Smooth muscle cell (in vitro differentiated cells): ENCODE measurements around the gene SCIN. TPM values are rescaled to one million over a fixed set of nuclear protein-coding genes. Genes with fewer than 3 reads are reported as not detected.
A peak's percentile ranks its signal among the peaks of the same experiment; 100 is the strongest.

Experiments used
- DNase-seq: peaks from one replicate; lab custom pipeline; 2025; ENCODE audit not compliant: unreplicated experiment; lab: John Stamatoyannopoulos, UW
- H2AFZ ChIP-seq: fragments of 200-600 bp; sonication (generic); 2 replicates; pipeline ENCODE4 v1.6.0; 2016; ENCODE audit warnings: antibody characterized with exemption, low read depth, mild to moderate bottlenecking
- H3F3A ChIP-seq: fragments of 200-600 bp; sonication (generic); 2 replicates; pipeline ENCODE4 v1.6.0; 2017; ENCODE audit warnings: antibody characterized with exemption, low read depth
- H3K27ac ChIP-seq: fragments of 200-600 bp; sonication (generic); 2 replicates; pipeline ENCODE4 v1.5.1; 2016; ENCODE audit warnings: low read depth, mild to moderate bottlenecking
- H3K27me3 ChIP-seq: fragments of 200-600 bp; sonication (generic); 2 replicates; pipeline ENCODE4 v1.6.1; 2016; ENCODE audit warnings: low read depth, mild to moderate bottlenecking
- H3K36me3 ChIP-seq: fragments of 200-600 bp; sonication (generic); 2 replicates; pipeline ENCODE4 v1.5.1; 2016; ENCODE audit warnings: low read depth
- H3K4me1 ChIP-seq: fragments of 200-600 bp; sonication (generic); 2 replicates; pipeline ENCODE4 v1.5.1; 2016; ENCODE audit warnings: low read depth
- H3K4me2 ChIP-seq: fragments of 200-600 bp; sonication (generic); 2 replicates; pipeline ENCODE4 v1.6.0; 2016; ENCODE audit warnings: mild to moderate bottlenecking
- H3K4me3 ChIP-seq: fragments of 200-600 bp; sonication (generic); 2 replicates; pipeline ENCODE4 v1.5.1; 2016; ENCODE audit warnings: mild to moderate bottlenecking
- H3K79me2 ChIP-seq: fragments of 200-600 bp; sonication (generic); 2 replicates; pipeline ENCODE4 v1.6.0; 2016; ENCODE audit warnings: low read depth, mild to moderate bottlenecking
- H3K9ac ChIP-seq: fragments of 200-600 bp; sonication (generic); 2 replicates; pipeline ENCODE4 v1.6.0; 2016; ENCODE audit warnings: low read depth
- H3K9me3 ChIP-seq: fragments of 200-600 bp; sonication (generic); replicated peaks from 2 replicates; pipeline ENCODE4 v1.5.1; 2016; ENCODE audit warnings: low read depth
- H4K20me1 ChIP-seq: fragments of 200-600 bp; sonication (generic); 2 replicates; pipeline ENCODE4 v1.6.0; 2016; ENCODE audit warnings: low read depth
- WGBS: methylation state at CpG from one replicate; pipeline ENCODE4 v1.1.7; 2016; ENCODE audit warnings: low lambda C conversion rate; 5-methylcytosine and 5-hydroxymethylcytosine counted together
- polyA plus RNA-seq: library from polyadenylated mRNA; unstranded; fragments of >200 nt; fragmentation: Nextera tagmentation; extraction: Ambion mirVana; gene quantifications from 2 replicates; pipeline ENCODE4 v1.2.1, GENCODE V29; 2016
- total RNA-seq: library from RNA; depleted of rRNA; stranded (reverse); fragments of >200 nt; gene quantifications from 2 replicates; pipeline ENCODE4 v1.2.3, GENCODE V29; 2014
- TF ChIP-seq, protein P1 (sequence below): fragments of 200-600 bp; sonication (generic); IDR thresholded peaks from 2 replicates; pipeline ENCODE4 v1.5.1; 2017; ENCODE audit warnings: borderline replicate concordance, mild to moderate bottlenecking, antibody characterized with exemption; ENCODE audit not compliant: insufficient read depth, poor library complexity, severe bottlenecking

SCIN gene
- total and polyA plus RNA-seq, 2 experiments from 2014 or later, result 0.31 TPM

GRCh38 chr7:12692479-12693259 lies 122.1 kb downstream of the SCIN start:
- peak overlapping the region; percentile 3 for H3K4me3 ChIP-seq
- peaks cover 10% of the 10 kb centered on the region for H3K4me1 ChIP-seq
- H4K20me1 ChIP-seq, result peaks cover 50% of the 10 kb centered on the region
- H3F3A ChIP-seq, result peaks cover 6% of the 10 kb centered on the region
- H3K9ac ChIP-seq, result no peak overlapping the region
- WGBS, result 47% methylated on average over 3 of the region's 3 CpGs
- H3K79me2 ChIP-seq, result peaks cover 66% of the 10 kb centered on the region
- no peaks in the 10 kb centered on the region for H3K36me3 ChIP-seq
- no peak overlapping the region for H3K27ac ChIP-seq
- H3K9me3 ChIP-seq, result no peaks in the 10 kb centered on the region
- H2AFZ ChIP-seq, result no peak overlapping the region
- DNase-seq, result no peak
- TF ChIP-seq, protein P1, sequence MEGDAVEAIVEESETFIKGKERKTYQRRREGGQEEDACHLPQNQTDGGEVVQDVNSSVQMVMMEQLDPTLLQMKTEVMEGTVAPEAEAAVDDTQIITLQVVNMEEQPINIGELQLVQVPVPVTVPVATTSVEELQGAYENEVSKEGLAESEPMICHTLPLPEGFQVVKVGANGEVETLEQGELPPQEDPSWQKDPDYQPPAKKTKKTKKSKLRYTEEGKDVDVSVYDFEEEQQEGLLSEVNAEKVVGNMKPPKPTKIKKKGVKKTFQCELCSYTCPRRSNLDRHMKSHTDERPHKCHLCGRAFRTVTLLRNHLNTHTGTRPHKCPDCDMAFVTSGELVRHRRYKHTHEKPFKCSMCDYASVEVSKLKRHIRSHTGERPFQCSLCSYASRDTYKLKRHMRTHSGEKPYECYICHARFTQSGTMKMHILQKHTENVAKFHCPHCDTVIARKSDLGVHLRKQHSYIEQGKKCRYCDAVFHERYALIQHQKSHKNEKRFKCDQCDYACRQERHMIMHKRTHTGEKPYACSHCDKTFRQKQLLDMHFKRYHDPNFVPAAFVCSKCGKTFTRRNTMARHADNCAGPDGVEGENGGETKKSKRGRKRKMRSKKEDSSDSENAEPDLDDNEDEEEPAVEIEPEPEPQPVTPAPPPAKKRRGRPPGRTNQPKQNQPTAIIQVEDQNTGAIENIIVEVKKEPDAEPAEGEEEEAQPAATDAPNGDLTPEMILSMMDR, result no peak
- H3K4me2 ChIP-seq, result peak overlapping the region; percentile 94
- H3K27me3 ChIP-seq, result no peaks in the 10 kb centered on the region

DNA sequence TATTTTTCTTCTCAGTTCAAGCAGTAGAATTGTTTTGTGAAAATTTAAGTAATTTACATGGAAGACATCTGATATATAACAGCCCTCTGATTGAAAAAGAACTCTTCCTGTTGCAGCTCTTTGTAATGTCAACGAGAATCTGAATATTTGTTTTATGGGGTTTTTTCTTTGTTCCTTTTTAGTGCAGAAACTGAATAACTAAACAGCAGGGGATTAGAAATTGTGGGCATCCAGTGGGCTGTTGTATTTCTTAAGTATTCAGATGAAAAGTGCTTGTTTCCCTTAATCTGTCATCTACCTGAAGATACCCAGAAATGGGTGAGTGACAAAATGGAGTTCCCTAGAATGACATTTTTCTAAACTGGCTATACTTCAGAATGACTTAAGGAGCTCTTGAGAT lies 124.3 kb downstream of the SCIN start:
- H3K79me2 ChIP-seq, result peaks cover 45% of the 10 kb centered on the region
- no peak for DNase-seq

GRCh38 chr7:12695965-12696364 lies 125.4 kb downstream of the SCIN start:
- Histone ChIP-seq H3K79me2 (peaks cover 34% of the 10 kb centered on the region), H3K4me1 (peaks cover 1% of the 10 kb centered on the region), H3K27ac (peak overlapping the region; percentile 9), H3K27me3 (no peaks in the 10 kb centered on the region), H2AFZ (no peak overlapping the region), H3K9ac (no peak overlapping the region), H3K4me2 (no peak overlapping the region), H3K9me3 (no peaks in the 10 kb centered on the region), H3K4me3 (no peak overlapping the region), H4K20me1 (peaks cover 19% of the 10 kb centered on the region), H3K36me3 (no peaks in the 10 kb centered on the region), H3F3A (peaks cover 4% of the 10 kb centered on the region)
- WGBS, result 93% methylated on average over 1 of the region's 1 CpG
- DNase-seq, result no peak
- TF ChIP-seq, protein P1, result no peak

More for the DNA sequence above, 124.3 kb downstream of the SCIN start:
- Histone ChIP-seq H3K4me3 (no peak overlapping the region), H3K27ac (peak overlapping the region; percentile 20), H3K36me3 (no peaks in the 10 kb centered on the region), H3F3A (peaks cover 6% of the 10 kb centered on the region), H3K4me1 (peaks cover 10% of the 10 kb centered on the region), H4K20me1 (peaks cover 31% of the 10 kb centered on the region), H2AFZ (no peak overlapping the region), H3K9ac (no peak overlapping the region), H3K27me3 (no peaks in the 10 kb centered on the region), H3K9me3 (no peaks in the 10 kb centered on the region), H3K4me2 (no peak overlapping the region)
- TF ChIP-seq, protein P1, result no peak
- WGBS, result 83% methylated on average over 1 of the region's 1 CpG

DNA sequence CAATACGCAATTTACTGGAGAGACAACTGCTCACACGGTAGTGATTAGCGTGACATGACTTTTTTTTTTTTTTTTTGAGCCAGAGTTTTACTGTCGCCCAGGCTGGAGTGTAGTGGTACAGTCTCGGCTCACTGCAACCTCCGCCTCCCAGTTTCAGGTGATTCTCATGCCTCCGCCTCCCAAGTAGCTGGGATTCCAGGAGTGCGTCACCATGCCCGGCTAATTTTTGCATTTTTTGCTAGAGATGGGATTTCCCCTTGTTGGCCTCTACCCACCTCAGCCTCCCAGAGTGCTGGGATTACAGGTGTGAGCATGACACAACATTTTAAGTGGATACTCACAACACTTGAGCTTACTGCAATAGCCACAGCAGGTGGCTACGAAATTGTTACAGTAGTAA lies 128.8 kb downstream of the SCIN start:
- Histone ChIP-seq H3K9me3 (peaks cover 7% of the 10 kb centered on the region), H3K79me2 (peaks cover 10% of the 10 kb centered on the region), H3K9ac (no peak overlapping the region), H2AFZ (no peak overlapping the region), H3K4me3 (no peak overlapping the region), H4K20me1 (peaks cover under 1% of the 10 kb centered on the region), H3K4me2 (no peak overlapping the region), H3K36me3 (no peaks in the 10 kb centered on the region), H3K27ac (no peak overlapping the region), H3K27me3 (no peaks in the 10 kb centered on the region), H3F3A (no peaks in the 10 kb centered on the region), H3K4me1 (no peaks in the 10 kb centered on the region)
- WGBS, result 94% methylated on average over 10 of the region's 10 CpGs
- no peak for DNase-seq
- TF ChIP-seq, protein P1, result no peak
